ENCODE measurements around the gene LZTR1. TPM values are rescaled to one million over a fixed set of nuclear protein-coding genes. Genes with fewer than 3 reads are reported as not detected.
"Not testable (repeated sequence)": the region's sequence is repeated elsewhere in the genome, so short reads cannot be mapped to it uniquely, and the experiment has no call there.

LZTR1 gene
- total and polyA plus RNA-seq, 11 donors = 18.4 to 41.9 (median 26.6) TPM

DNA sequence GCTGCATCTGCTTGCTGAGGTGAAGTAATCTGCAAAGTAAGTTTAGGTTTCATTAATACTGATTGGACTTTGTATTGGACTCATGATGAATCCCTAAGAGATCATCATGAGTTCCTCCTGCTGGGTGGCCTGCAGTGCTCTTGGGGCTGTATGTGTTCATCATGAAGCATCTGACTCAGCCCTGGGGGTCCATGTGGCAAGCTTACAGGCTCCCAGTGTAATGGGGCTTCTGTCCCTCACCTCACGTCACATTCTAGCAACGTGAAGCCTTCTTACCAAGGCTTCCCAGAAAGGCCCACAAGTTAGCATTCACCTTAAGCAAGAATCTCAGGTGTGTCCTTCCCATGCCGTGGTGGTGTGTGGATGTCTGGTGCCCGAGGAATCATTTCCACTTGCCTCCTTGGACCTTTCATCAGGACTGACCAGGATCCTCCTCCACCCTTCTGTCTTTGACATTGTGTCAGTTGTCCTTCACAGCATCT is 41.2 kb upstream of the LZTR1 start:
- Histone ChIP-seq H3K27me3 (no peaks in the 10 kb centered on the region), H3K36me3 (peaks cover 0 to 19% (median 12%) of the 10 kb centered on the region in 9 donors), H3K9me3 (no peaks in the 10 kb centered on the region), H3K27ac (no peak overlapping the region), H3K4me3 (no peak overlapping the region), H3K4me1 (peaks cover 0 to 70% (median 54%) of the 10 kb centered on the region in 12 donors)
- TF ChIP-seq, protein P1, sequence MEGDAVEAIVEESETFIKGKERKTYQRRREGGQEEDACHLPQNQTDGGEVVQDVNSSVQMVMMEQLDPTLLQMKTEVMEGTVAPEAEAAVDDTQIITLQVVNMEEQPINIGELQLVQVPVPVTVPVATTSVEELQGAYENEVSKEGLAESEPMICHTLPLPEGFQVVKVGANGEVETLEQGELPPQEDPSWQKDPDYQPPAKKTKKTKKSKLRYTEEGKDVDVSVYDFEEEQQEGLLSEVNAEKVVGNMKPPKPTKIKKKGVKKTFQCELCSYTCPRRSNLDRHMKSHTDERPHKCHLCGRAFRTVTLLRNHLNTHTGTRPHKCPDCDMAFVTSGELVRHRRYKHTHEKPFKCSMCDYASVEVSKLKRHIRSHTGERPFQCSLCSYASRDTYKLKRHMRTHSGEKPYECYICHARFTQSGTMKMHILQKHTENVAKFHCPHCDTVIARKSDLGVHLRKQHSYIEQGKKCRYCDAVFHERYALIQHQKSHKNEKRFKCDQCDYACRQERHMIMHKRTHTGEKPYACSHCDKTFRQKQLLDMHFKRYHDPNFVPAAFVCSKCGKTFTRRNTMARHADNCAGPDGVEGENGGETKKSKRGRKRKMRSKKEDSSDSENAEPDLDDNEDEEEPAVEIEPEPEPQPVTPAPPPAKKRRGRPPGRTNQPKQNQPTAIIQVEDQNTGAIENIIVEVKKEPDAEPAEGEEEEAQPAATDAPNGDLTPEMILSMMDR (IDR thresholded peaks at IDR 0.05) = no peak
- TF ChIP-seq POLR2A (IDR thresholded peaks at IDR 0.05) = no peak
- DNase-seq = no peak
- intact Hi-C loops (cut with DNase I) = no loop called here
- WGBS, 4 donors = 82 to 95% (median 88%) methylated on average over 4 of the region's 4 CpGs
- no peak for ATAC-seq

DNA sequence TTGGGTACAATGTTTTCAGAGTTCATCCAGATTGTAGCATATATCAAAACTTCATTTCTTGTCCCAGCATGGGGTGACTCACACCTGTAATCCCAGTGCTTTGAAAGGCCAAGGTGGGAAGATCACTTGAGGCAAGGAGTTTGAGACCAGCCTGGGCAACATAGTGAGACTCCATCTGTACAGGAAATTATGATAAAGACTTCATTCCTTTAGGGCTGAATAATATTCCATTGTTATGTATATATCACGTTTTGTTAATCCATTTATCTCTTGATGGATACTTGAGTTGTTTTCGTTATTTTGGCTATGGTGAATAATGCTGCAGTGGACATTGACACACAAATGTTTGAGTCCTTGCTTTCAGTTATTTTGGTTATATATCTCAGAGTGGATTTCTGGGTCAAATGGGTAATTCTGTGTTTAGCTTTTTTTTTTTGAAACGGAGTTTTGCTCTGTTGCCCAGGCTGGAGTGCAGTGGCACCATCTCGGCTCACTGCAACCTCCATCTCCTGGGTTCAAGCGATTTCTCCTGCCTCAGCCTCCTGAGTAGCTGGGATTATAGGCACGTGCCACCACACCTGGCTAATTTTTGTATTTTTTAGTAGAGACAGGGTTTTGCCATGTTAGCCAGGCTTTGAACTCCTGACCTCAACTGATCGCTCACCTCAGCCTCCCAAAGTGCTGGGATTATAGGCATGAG is 39.7 kb upstream of the LZTR1 start:
- DNase-seq; intact Hi-C loops (cut with DNase I); H3K4me3 ChIP-seq; H3K27me3 ChIP-seq; H3K9me3 ChIP-seq; ATAC-seq; H3K36me3 ChIP-seq; H3K27ac ChIP-seq: not testable (repeated sequence)
- WGBS, 4 donors = 85 to 91% (median 89%) methylated on average over 7 of the region's 7 CpGs
- H3K4me1 ChIP-seq = peaks cover 0 to 70% (median 52%) of the 10 kb centered on the region in 12 donors

DNA sequence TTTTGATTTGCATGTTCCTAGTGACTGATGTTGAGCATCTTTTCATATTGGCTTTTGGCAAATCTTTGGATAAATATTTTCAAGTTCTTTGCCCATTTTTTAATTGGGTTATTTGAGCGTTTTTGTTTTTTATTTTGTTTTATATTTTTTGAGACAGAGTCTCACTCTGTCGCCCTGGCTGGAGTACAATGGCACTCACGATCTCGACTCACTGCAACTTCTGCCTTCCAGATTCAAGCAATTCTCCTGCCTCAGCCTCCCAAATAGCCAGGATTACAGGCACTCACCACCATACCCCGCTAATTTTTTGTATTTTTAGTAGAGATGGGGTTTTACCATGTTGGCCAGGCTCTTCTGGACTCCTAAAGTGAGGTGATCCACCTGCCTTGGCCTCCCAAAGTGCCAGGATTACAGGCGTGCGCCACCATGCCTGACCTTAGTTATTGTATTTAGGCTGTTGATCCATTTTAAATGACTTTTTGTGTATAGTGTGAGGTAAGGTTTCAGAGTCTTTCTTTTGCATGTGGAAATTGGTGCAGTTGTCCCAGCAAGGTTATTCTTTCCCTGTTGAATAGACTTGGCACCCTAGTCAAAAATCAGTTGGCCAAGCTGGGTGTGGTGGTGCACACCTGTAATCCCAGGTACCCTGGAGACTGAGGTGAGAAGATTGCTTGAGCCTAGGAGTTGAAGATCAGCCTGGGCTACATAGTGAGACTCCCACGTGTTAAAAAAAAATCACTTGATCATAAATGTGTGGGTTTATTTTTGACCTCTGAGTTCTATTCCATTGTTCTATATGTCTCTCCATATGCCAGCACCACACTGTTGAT is 38.8 kb upstream of the LZTR1 start:
- Histone ChIP-seq H3K4me3 (no peak overlapping the region), H3K27me3 (no peaks in the 10 kb centered on the region), H3K4me1 (peaks cover 0 to 61% (median 42%) of the 10 kb centered on the region in 12 donors), H3K27ac (no peak overlapping the region), H3K9me3 (no peaks in the 10 kb centered on the region), H3K36me3 (peaks cover 0 to 6% (median 0%) of the 10 kb centered on the region in 9 donors)
- DNase-seq (no peak), ATAC-seq (no peak)
- 93 to 96% (median 94%) methylated on average over 8 of the region's 8 CpGs for WGBS, 4 donors
- TF ChIP-seq POLR2A (IDR thresholded peaks at IDR 0.05) = no peak
- TF ChIP-seq, protein P1 (IDR thresholded peaks at IDR 0.05) = no peak
- intact Hi-C loops (cut with DNase I) = no loop called here

GRCh38 chr22:20944042-20944441 is 38.1 kb upstream of the LZTR1 start:
- Histone ChIP-seq H3K9me3 (no peaks in the 10 kb centered on the region), H3K27ac (no peak overlapping the region), H3K27me3 (no peaks in the 10 kb centered on the region), H3K4me1 (peaks cover 0 to 60% (median 40%) of the 10 kb centered on the region in 12 donors), H3K4me3 (no peak overlapping the region), H3K36me3 (peaks cover 0 to 9% (median 0%) of the 10 kb centered on the region in 9 donors)
- intact Hi-C loops (cut with DNase I) = no loop called here
- TF ChIP-seq, protein P1 (IDR thresholded peaks at IDR 0.05) = no peak
- TF ChIP-seq POLR2A (IDR thresholded peaks at IDR 0.05) = no peak
- ATAC-seq = no peak
- WGBS, 4 donors = 42 to 62% (median 45%) methylated on average over 1 of the region's 1 CpG
- DNase-seq = no peak

All from heart left ventricle (tissue), 16 donors.